H9 (cell line): ENCODE measurements around the gene PRODH. TPM values are rescaled to one million over a fixed set of nuclear protein-coding genes. Genes with fewer than 3 reads are reported as not detected.

ENCODE experiments used
- DNase-seq: peaks from one replicate; pipeline ENCODE4 v3.0.0-alpha.2; 2017
- H2AFZ ChIP-seq: one replicate; pipeline ENCODE4 v1.6.1; 2013; ENCODE audit warnings: mild to moderate bottlenecking, low read length, control low read depth, moderate library complexity
- H2AK5ac ChIP-seq: 2 replicates; pipeline ENCODE4 v1.6.1; 2013; ENCODE audit warnings: low read length, control low read depth, mixed read lengths; ENCODE audit not compliant: insufficient read length
- H2BK120ac ChIP-seq: one replicate; pipeline ENCODE4 v1.6.1; 2013; ENCODE audit warnings: low read depth, mild to moderate bottlenecking, low read length, control low read depth, inconsistent platforms; ENCODE audit not compliant: poor library complexity, severe bottlenecking
- H2BK12ac ChIP-seq: 2 replicates; pipeline ENCODE4 v1.6.1; 2013; ENCODE audit warnings: low read length, control low read depth, mixed read lengths, low read depth; ENCODE audit not compliant: insufficient read length
- H2BK15ac ChIP-seq: 2 replicates; pipeline ENCODE4 v1.6.1; 2013; ENCODE audit warnings: low read depth, low read length, control low read depth
- H2BK20ac ChIP-seq: one replicate; pipeline ENCODE4 v1.6.1; 2013; ENCODE audit warnings: low read depth, mild to moderate bottlenecking, low read length, control low read depth, inconsistent platforms; ENCODE audit not compliant: poor library complexity, severe bottlenecking
- H2BK5ac ChIP-seq: 2 replicates; pipeline ENCODE4 v1.6.1; 2013; ENCODE audit warnings: low read length, control low read depth, mixed read lengths; ENCODE audit not compliant: insufficient read length
- H3K14ac ChIP-seq: 2 replicates; pipeline ENCODE4 v1.6.1; 2013; ENCODE audit warnings: low read length, control low read depth; ENCODE audit not compliant: insufficient read depth
- H3K18ac ChIP-seq: 2 replicates; pipeline ENCODE4 v1.6.1; 2013; ENCODE audit warnings: low read depth, mild to moderate bottlenecking, mixed read lengths, low read length, control low read depth; ENCODE audit not compliant: insufficient read length
- H3K23ac ChIP-seq: 2 replicates; pipeline ENCODE4 v1.6.1; 2013; ENCODE audit warnings: low read length, control low read depth, mixed read lengths, low read depth; ENCODE audit not compliant: insufficient read length
- H3K23me2 ChIP-seq: 2 replicates; pipeline ENCODE4 v1.6.1; 2013; ENCODE audit warnings: low read depth, mild to moderate bottlenecking, mixed read lengths, low read length, control low read depth; ENCODE audit not compliant: insufficient read length, poor library complexity, severe bottlenecking
- H3K27ac ChIP-seq: 2 replicates; pipeline ENCODE4 v1.5.1; 2013; ENCODE audit warnings: low read length, control low read depth, mixed read lengths, low read depth; ENCODE audit not compliant: insufficient read length
- H3K27me3 ChIP-seq: 2 replicates; pipeline ENCODE4 v1.6.1; 2013; ENCODE audit warnings: low read length, control low read depth, inconsistent platforms; ENCODE audit not compliant: insufficient read depth
- H3K4ac ChIP-seq: 2 replicates; pipeline ENCODE4 v1.6.1; 2013; ENCODE audit warnings: low read depth, mild to moderate bottlenecking, control low read depth, inconsistent platforms, low read length, moderate library complexity
- H3K4me1 ChIP-seq: 2 replicates; pipeline ENCODE4 v1.6.1; 2013; ENCODE audit warnings: low read length, control low read depth, inconsistent platforms; ENCODE audit not compliant: insufficient read depth
- H3K4me2 ChIP-seq: 2 replicates; pipeline ENCODE4 v1.6.1; 2013; ENCODE audit warnings: low read length, control low read depth, mixed read lengths; ENCODE audit not compliant: insufficient read length, insufficient read depth
- H3K56ac ChIP-seq: 2 replicates; pipeline ENCODE4 v1.6.1; 2013; ENCODE audit warnings: low read depth, mild to moderate bottlenecking, mixed read lengths, low read length, control low read depth; ENCODE audit not compliant: insufficient read length
- H3K79me1 ChIP-seq: 2 replicates; pipeline ENCODE4 v1.6.1; 2013; ENCODE audit warnings: low read depth, mild to moderate bottlenecking, moderate library complexity, low read length, control low read depth, inconsistent platforms; ENCODE audit not compliant: insufficient read depth, poor library complexity, severe bottlenecking
- H3K79me2 ChIP-seq: 2 replicates; pipeline ENCODE4 v1.6.1; 2013; ENCODE audit warnings: low read length, control low read depth, inconsistent platforms; ENCODE audit not compliant: insufficient read depth
- H3K9ac ChIP-seq: 2 replicates; pipeline ENCODE4 v1.6.1; 2013; ENCODE audit warnings: low read length, control low read depth, mixed read lengths; ENCODE audit not compliant: insufficient read length; ENCODE audit errors: extremely low read depth
- H3K9me3 ChIP-seq: one replicate; pipeline ENCODE4 v1.6.1; 2013; ENCODE audit warnings: low read depth, low read length, inconsistent platforms; ENCODE audit not compliant: control insufficient read depth
- H3T11ph ChIP-seq: one replicate; pipeline ENCODE4 v1.6.1; 2013; ENCODE audit warnings: mild to moderate bottlenecking, low read length, control low read depth, inconsistent platforms
- H4K20me1 ChIP-seq: one replicate; pipeline ENCODE4 v1.6.1; 2013; ENCODE audit not compliant: control insufficient read depth, insufficient read length, insufficient read depth
- H4K5ac ChIP-seq: 2 replicates; pipeline ENCODE4 v1.6.1; 2013; ENCODE audit warnings: low read depth, mild to moderate bottlenecking, mixed read lengths, low read length, control low read depth; ENCODE audit not compliant: insufficient read length
- H4K8ac ChIP-seq: replicated peaks from 2 replicates; pipeline ENCODE4 v1.6.1; 2013; ENCODE audit warnings: low read length, control low read depth, mixed read lengths, low read depth; ENCODE audit not compliant: insufficient read length
- H4K91ac ChIP-seq: 2 replicates; pipeline ENCODE4 v1.6.1; 2013; ENCODE audit warnings: low read depth, mild to moderate bottlenecking, moderate library complexity, mixed read lengths, low read length, control low read depth; ENCODE audit not compliant: insufficient read length
- H3K27ac Mint-ChIP-seq, 3 experiments: 2 replicates in 2 of 3; 3 replicates in 1 of 3; pipeline ENCODE4 v1.8.0; 2020 to 2021; ENCODE audit warnings: mixed read lengths in 3 of 3, mild to moderate bottlenecking in 1 of 3, moderate library complexity in 1 of 3
- H3K27me3 Mint-ChIP-seq: 2 replicates; pipeline ENCODE4 v1.8.0; 2021; ENCODE audit warnings: low read depth, mild to moderate bottlenecking, moderate library complexity, mixed read lengths
- H3K36me3 Mint-ChIP-seq, 3 experiments: 2 replicates in 2 of 3; 3 replicates in 1 of 3; pipeline ENCODE4 v1.8.0; 2020 to 2021; ENCODE audit warnings: low read depth in 3 of 3, mixed read lengths in 3 of 3; ENCODE audit not compliant: insufficient read depth in 1 of 3
- H3K4me1 Mint-ChIP-seq, 2 experiments: 2 replicates each; pipeline ENCODE4 v1.8.0; 2020; ENCODE audit warnings: mixed read lengths in 2 of 2
- H3K4me3 Mint-ChIP-seq, 2 experiments: 2 replicates in 1 of 2; 3 replicates in 1 of 2; pipeline ENCODE4 v1.8.0; 2020 to 2021; ENCODE audit warnings: mild to moderate bottlenecking in 2 of 2, mixed read lengths in 2 of 2, moderate library complexity in 1 of 2
- H3K9me3 Mint-ChIP-seq, 2 experiments: 2 replicates in 1 of 2; 3 replicates in 1 of 2; pipeline ENCODE4 v1.8.0; 2020; ENCODE audit warnings: mild to moderate bottlenecking in 2 of 2, mixed read lengths in 2 of 2, moderate library complexity in 1 of 2
- CTCF ChIP-seq: fragments of 200-600 bp; sonication (generic); conservative IDR thresholded peaks from 3 replicates; pipeline ENCODE4 v1.8.0; 2021; ENCODE audit warnings: antibody characterized with exemption, mild to moderate bottlenecking
- WGBS: extraction: QIAGEN DNeasy Blood & Tissue Kit; methylation state at CpG from one replicate; pipeline ENCODE4 v1.1.7; 2013; ENCODE audit warnings: missing lambda C conversion rate, low lambda C conversion rate, mixed read lengths; ENCODE audit not compliant: insufficient read length; ENCODE audit errors: extremely low coverage; 5-methylcytosine and 5-hydroxymethylcytosine counted together
- total RNA-seq: library from RNA; stranded (reverse); gene quantifications from 2 replicates; pipeline ENCODE4 v1.2.1, GENCODE V29; 2021

The PRODH gene
- total RNA-seq, 1 experiment from 2014 or later: 51.2 TPM

GRCh38 chr22:18965526-18966421 lies 29.7 kb upstream of the PRODH start:
- no peak overlapping the region for H3K4me3 Mint-ChIP-seq

More at GRCh38 chr22:18965526-18966421, 29.7 kb upstream of the PRODH start:
- no peak overlapping the region for H3K23ac ChIP-seq
- no peaks in the 10 kb centered on the region for H3K79me1 ChIP-seq
- no peak overlapping the region for H2BK15ac ChIP-seq
- H3K9me3 ChIP-seq: no peaks in the 10 kb centered on the region
- no peak overlapping the region for H3T11ph ChIP-seq
- H4K5ac ChIP-seq: no peak overlapping the region
- H2BK120ac ChIP-seq: no peak overlapping the region
- no peak overlapping the region for H2BK20ac ChIP-seq
- no peak overlapping the region for H3K4me2 ChIP-seq
- WGBS: no CpG with 5 or more reads among the region's 14 CpGs
- no peak overlapping the region for H2AFZ ChIP-seq
- H2BK5ac ChIP-seq: no peak overlapping the region
- H3K4me1 ChIP-seq: no peaks in the 10 kb centered on the region
- H3K56ac ChIP-seq: no peak overlapping the region
- peaks cover 9% of the 10 kb centered on the region for H3K27me3 Mint-ChIP-seq
- no peaks in the 10 kb centered on the region for H3K23me2 ChIP-seq
- DNase-seq: no peak
- no peak overlapping the region for H3K14ac ChIP-seq
- no peak overlapping the region for H3K27ac ChIP-seq
- no peaks in the 10 kb centered on the region for H3K36me3 Mint-ChIP-seq
- H4K8ac ChIP-seq: no peak overlapping the region
- H3K4ac ChIP-seq: no peak overlapping the region
- no peak overlapping the region for H3K18ac ChIP-seq
- no peaks in the 10 kb centered on the region for H3K27me3 ChIP-seq
- H4K91ac ChIP-seq: no peak overlapping the region
- no peaks in the 10 kb centered on the region for H3K79me2 ChIP-seq
- peaks cover 6 to 7% of the 10 kb centered on the region in 2 experiments for H3K4me1 Mint-ChIP-seq
- H3K9me3 Mint-ChIP-seq: no peaks in the 10 kb centered on the region
- no peaks in the 10 kb centered on the region for H4K20me1 ChIP-seq
- no peak overlapping the region for H3K9ac ChIP-seq
- no peak for TF ChIP-seq CTCF
- H3K27ac Mint-ChIP-seq: peak overlapping the region in 1 of 3 experiments; percentile 37; a peak in 1 of 7 replicates
- H2BK12ac ChIP-seq: no peak overlapping the region
- H2AK5ac ChIP-seq: no peak overlapping the region
